DND-41 (cell line): ENCODE measurements around the gene SCOC.
"Not testable (repeated sequence)": the region's sequence is repeated elsewhere in the genome, so short reads cannot be mapped to it uniquely, and the experiment has no call there.

ENCODE experiments used
- CTCF ChIP-seq: IDR thresholded peaks from 2 replicates; pipeline ENCODE4 v1.5.1; 2012; ENCODE audit warnings: borderline replicate concordance, low read length, moderate library complexity, mild to moderate bottlenecking; ENCODE audit not compliant: poor library complexity, severe bottlenecking; ENCODE audit errors: extremely low read depth
- EZH2 ChIP-seq: IDR thresholded peaks from 3 replicates; pipeline ENCODE4 v1.6.1; 2012; ENCODE audit warnings: borderline replicate concordance, low read depth, mild to moderate bottlenecking, moderate library complexity, low read length, inconsistent platforms; ENCODE audit not compliant: severe bottlenecking

- TF ChIP-seq CTCF, EZH2: not testable (repeated sequence)
These were observed 39.9 kb downstream of the SCOC start for GRCh38 chr4:140413130-140413969.
